ENCODE measurements around the gene FBP2.
A peak's percentile ranks its signal among the peaks of the same experiment; 100 is the strongest.
"Not testable (repeated sequence)": the region's sequence is repeated elsewhere in the genome, so short reads cannot be mapped to it uniquely, and the experiment has no call there.

The FBP2 gene

DNA sequence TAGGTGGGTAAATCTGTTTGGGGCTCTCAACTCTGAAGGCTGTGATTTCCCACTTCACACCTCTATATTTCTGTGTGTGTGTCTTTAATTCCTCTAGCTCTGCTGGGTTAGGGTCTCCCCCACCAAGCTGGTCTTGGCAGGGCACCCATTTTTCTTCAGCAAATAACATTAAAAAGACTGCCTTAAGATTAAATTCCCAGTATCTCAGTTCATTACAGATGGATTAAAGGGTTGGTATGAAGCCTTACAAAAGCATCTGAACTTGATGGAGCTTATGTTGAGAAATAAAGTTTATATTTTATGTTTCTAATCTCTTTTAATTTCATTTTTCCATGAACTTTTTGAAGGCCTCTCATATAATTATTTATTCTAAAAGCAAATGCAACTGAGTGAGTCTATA is 27.1 kb downstream of the FBP2 start:
- DNase-seq (ENCODE audit: insufficient read length, low spot score) (no peak), FAIRE-seq (no peak)

DNA sequence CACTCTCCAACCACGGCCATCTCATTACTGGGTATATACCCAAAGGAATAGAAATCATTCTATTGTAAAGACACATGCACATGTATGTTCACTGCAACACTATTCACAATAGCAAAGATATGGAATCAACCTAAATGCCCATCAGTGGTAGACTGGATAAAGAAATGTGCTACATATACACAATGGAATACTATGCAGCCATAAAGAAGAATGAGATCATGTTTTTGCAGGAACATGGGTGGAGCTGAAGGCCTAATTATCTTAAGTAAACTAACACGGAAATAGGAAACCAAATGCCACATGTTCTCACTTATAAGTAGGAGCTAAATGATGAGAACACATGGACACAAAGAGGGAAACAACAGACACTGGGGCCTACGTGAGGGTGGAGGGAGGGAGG is 29.3 kb downstream of the FBP2 start:
- DNase-seq (ENCODE audit: insufficient read length, low spot score); FAIRE-seq: not testable (repeated sequence)

DNA sequence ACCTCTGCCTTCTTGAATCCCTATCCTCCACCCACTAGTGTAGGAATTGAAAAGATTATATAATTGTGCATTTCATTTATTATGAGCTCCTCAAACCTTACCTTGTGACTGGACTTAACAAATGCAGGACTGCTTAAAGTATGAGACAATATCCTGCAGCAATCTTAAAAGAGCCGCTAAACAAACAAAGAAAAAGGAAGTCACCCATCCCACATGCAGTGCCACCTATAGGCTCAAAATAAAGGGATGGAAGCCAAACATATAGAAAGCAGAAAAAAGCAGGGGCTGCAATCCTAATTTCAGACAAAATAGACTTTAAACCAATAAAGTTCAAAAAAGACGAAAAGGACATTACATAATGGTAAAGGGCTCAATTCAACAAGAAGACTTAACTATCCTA is 30.1 kb downstream of the FBP2 start:
- no peak for DNase-seq (ENCODE audit: insufficient read length, low spot score)
- FAIRE-seq = no peak

DNA sequence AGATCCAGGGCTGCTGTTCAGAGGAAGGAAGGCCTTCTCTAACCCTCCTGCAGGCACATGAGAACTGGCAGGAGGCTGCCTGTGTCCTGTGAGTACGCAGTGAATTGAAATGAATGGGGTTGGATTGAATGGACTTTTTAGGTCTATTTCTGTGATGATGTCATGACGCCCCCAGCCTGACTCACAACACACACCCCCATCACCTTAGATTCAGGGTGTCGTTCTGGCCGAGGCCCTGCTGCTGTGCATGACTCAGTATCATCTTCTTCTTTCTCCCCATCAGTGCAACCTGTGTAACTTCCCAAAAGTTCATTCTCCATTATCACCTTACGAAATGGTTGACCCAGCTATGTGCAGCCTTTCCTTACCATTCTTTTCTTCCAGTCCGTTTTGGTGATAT is 33.4 kb downstream of the FBP2 start:
- FAIRE-seq (no peak), DNase-seq (ENCODE audit: insufficient read length, low spot score) (no peak)

DNA sequence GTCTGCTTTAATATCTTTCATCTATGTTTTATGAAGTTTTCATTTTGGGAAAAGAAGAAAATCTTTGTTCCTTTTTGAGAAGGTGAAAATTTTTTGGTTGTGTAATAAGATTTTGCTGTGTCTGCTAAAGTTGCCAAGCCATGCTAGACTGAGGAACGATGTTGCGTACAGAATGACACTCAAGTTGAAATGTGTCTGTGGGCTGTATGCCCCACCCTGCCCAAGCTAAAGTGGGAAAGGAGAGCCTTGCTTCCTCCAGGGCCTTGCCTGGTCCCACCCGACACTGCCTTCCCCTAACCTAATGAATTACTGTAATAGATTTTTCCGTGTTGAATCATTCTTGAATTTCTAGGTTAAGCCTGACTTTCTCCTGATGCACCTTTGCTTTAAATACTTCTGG is 36.2 kb downstream of the FBP2 start:
- FAIRE-seq (no peak), DNase-seq (ENCODE audit: insufficient read length, low spot score) (no peak)

DNA sequence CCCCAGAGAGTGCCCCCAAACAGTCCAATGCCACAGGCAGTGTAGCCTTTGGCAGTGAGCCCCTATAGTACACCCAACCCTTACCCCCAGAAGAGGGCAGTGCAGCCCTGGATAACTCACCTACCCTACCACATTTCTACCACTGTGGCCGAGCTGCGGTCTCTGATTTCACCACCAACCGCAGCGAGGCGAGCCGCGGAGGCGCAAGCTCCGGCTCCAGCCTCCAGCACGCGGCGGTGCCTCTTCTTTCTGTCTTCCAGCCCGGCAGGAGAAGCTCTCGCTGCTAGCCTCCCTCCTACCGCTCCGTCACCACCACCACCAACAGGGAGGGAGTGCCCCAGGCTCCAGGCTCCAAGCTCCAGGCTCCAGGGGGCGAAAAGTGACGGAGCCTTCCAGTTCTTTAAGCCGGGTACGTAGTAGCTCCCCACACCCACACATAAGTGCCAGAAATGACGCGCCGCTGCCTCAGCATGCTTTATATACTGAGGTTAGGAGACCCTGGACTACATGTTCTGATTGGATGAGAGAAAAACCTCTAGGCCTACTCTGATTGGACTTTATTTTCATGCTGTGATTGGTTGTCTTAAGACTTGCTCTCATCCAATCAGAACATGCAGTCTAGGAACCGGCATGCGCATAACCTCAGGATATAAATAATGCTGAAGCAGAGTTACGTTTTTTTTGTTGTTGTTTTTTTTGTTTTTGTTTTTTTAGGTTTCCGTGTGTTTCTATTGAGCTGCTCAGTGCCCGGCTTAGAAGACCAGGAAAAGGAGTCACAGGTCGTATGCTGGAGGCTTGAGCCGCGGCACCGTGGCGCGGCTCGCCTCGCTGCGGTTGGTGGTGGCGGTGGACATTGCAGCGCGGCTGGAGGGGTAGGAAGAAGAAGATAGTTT is 38.9 kb downstream of the FBP2 start, which contains the start of gene PCAT7:
PCAT7 (plus strand) TSS at position 645 of the 893 bp plus-strand sequence.
- DNase-seq (ENCODE audit: insufficient read length, low spot score) = peak; percentile 14
- no peak for FAIRE-seq

DNA sequence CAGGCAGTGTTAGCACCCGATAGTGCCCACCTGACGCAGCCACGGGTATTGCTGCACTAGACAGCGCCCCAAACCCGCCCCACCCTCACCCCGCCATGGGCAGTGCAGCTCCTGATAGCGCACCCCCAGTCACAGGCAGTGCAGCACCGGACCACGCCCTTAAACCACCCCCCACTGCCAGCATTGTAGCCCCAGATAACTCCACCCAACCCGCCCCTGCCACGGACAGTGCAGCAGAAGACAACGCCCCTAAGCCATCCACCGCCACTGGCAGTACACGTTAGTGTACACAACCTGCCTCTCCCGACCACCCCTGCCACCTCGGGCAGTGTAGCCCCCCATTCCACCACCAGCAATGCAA is 39.6 kb downstream of the FBP2 start:
- DNase-seq (ENCODE audit: insufficient read length, low spot score) (no peak), FAIRE-seq (no peak)

DNA sequence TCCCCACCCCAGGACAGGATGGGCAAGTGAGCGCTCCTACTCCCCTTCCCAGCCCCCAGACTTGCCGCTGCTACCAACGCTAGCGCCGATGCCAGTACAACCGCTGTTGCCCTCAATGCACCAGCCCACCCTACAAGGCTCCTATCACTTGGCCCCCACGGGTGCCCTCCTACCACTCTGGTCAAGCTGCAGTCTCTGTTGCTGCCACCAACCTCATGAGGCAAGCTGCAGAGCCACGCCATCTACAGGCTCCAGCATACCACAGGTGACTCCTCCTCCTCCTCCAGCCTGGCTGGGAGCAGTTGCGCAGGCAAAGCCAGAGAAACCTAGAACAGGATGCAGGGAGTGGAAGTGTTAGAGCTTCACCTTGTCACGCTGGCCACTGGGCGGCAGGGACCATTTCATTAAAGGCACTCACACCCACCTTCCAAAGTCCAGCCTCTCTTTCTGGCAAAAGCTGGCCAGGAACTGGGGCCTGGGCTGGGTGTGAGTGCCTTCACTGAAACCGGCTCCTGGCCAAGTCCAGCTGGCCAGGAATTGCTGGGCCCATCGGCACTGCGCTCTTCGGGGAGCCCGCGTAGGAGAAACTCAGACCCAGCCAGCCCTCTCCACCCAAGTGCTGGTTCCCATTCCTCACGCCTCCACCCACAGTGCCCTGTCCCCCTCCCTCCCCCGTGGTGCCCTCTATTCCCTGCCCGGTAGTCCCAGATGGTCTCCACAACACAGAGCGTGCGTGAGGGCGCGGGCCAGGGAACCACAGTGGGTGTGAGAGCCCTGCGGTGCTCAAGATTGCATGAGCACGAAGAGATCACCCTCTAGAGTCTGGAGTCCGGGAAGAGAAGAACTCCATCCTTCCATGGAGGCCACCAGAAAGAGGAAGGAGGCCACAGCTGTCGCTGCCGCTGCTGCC is 40.3 kb downstream of the FBP2 start:
- no peak for DNase-seq (ENCODE audit: insufficient read length, low spot score)
- FAIRE-seq = no peak

DNA sequence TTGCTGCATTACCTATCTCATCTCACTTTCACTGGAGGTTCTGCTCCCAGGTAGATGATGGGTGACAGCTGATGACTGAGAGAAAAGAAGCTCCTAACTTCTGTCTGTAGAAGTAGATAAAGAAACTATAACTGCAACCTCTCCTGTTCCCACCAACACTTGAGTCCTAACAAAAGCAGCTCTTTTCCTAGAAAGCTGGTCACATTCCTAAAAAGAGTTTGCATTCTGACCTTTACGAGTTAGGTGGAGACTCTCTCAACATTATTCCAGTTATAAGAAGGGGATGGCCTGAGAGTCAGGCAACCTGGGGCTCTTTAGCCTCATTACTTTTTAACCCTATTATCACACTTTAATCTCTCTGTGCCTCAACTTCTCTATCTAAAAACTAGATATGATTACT is 47.7 kb downstream of the FBP2 start:
- FAIRE-seq (no peak), DNase-seq (ENCODE audit: insufficient read length, low spot score) (no peak)

DNA sequence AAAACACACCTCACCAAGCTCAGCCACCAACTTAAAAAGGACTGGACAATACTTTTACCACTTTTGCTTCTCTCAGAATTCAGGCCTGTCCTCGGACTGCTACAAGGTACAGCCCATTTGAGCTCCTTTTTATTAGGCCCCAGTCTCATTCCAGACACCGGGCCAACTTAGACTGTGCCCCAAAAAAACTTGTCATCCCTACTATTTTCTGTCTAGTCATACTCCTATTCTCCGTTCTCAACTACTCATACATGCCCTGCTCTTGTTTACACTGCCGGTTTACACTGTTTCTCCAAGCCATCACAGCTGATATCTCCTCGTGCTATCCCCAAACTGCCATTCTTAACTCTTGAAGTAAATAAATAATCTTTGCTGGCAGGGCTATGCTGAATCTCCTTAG is 49.3 kb downstream of the FBP2 start:
- not testable (repeated sequence) for FAIRE-seq; DNase-seq (ENCODE audit: insufficient read length, low spot score)

DNA sequence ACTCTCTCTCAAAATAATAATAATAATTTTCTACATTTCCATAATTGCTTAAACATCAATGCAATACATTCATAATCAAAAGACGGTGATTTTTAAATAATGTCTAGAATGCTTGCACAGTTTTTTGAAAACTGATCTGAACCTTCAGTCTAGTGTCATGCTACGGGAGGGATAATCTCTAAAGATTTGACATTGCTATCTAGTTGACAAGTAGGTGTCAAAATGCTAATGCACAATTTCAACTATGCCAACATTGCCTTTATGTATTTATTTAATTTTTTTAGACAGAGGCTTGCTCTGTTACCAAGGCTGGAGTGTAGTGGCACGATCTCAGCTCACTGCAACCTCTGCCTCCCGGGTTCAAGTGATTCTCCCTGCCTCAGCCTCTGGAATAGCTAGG is 54.7 kb downstream of the FBP2 start:
- FAIRE-seq = no peak
- no peak for DNase-seq (ENCODE audit: insufficient read length, low spot score)

DNA sequence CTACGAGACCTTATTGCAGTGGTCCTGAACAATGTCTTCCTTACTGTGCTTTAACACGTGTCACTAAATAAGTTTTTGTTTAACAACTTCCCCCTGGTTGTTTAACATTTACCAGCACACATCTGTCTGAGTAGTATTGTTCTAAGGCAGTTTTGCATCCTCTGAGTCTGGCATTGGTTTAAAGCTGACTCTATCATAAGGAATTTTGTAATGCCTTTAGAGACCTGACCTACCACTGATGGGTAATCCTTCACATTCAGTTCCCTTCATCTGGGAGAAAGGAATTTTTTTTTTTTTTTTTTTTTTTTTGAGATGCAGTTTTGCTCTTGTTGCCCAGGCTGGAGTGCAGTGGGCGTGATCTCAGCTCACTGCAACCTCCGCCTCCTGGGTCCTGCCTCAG is 58.7 kb downstream of the FBP2 start:
- FAIRE-seq (no peak), DNase-seq (ENCODE audit: insufficient read length, low spot score) (no peak)

DNA sequence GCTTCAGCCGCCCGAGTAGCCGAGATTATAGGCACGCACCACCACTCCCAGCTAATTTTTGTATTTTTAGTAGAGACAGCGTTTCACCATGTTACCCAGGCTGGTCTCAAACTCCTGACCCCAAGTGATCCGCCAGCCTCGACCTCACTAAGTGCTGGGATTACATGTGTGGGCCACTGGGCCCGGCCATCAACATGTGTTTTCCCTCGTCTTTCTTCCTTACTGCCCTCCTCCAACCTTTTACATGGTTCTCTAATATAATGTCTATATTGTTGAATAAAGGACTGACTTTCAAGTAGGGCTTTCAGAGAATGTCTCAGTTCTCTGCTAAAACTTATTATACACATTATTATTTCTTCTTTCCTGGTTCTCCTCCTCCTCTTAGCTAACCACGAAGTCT is 60.0 kb downstream of the FBP2 start:
- DNase-seq (ENCODE audit: insufficient read length, low spot score) (no peak), FAIRE-seq (no peak)

DNA sequence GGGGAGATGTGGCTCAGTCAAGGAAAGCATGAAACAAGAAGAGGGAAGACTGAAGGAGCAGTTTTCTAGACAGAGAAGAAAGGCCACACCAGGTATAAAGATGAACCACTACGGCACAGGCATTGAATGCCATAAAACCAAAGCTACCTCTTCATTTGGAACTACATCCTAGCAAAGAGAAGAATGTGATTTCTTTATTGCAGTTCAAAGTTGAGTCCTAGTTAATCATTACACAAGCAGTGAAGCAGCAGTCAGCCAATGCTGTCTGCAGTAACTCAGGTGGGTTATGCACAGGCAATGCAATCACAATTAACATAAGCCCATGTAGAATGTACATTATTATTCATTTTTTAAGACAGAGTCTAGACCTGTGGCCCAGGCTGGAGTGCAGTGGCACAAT is 60.5 kb downstream of the FBP2 start:
- DNase-seq (ENCODE audit: insufficient read length, low spot score) = no peak
- FAIRE-seq = no peak

DNA sequence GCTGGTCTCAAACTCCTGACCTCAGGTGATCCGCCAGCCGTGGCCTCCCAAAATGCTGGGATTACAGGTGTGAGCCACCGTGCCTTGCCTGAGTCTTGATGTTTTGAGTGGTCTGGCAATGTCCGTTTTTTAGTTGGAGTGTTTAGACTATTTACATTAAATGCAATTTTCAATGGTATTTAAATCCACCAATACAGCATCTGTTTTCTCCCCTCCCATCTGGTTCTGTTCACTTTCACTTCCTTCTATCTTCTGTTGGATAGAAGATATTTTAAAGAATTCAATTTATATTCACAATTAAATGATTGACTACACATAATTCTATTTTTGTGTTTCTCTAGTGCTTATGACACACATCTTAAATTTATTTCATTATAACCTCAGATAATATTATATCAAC is 64.7 kb downstream of the FBP2 start:
- DNase-seq (ENCODE audit: insufficient read length, low spot score) = no peak
- FAIRE-seq = no peak

DNA sequence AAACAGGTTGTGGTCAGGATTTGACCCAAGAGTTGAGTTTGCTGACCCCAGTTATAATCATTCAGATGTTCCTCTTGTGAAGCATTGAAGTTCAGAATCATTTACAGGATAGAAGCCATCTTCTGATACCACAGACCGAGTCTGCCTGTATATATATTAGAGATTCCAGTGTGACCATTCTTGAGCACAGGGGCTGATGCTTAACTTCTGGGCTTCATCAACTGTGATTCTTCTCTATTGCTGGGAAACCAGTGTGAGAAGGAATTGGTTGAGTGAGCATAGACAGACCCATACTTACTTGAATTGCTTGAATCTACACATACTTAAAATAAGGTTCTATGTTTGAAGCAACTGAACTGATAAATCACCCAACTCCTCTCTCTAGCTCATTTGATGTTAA is 66.7 kb downstream of the FBP2 start:
- DNase-seq (ENCODE audit: insufficient read length, low spot score) (no peak), FAIRE-seq (no peak)

DNA sequence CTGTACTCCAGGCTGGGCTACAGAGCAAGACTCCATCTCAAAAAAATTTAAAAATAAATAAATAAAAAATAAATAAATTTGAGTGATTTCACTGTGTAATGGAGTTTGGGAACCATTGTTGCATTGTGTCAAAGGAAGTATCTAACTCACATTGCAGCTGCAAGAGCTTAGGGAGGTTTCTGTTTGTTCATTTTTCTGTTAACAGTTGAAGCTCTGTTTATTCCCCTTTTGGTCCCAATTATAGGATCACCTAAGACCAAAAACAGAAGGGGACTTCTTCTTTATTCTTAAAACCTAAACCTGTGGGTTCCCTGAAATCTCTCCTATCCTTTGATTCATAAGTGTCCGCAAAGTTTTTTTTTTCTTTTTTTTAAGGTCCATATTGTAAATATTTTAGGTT is 67.4 kb downstream of the FBP2 start:
- FAIRE-seq = no peak
- DNase-seq (ENCODE audit: insufficient read length, low spot score) = no peak

DNA sequence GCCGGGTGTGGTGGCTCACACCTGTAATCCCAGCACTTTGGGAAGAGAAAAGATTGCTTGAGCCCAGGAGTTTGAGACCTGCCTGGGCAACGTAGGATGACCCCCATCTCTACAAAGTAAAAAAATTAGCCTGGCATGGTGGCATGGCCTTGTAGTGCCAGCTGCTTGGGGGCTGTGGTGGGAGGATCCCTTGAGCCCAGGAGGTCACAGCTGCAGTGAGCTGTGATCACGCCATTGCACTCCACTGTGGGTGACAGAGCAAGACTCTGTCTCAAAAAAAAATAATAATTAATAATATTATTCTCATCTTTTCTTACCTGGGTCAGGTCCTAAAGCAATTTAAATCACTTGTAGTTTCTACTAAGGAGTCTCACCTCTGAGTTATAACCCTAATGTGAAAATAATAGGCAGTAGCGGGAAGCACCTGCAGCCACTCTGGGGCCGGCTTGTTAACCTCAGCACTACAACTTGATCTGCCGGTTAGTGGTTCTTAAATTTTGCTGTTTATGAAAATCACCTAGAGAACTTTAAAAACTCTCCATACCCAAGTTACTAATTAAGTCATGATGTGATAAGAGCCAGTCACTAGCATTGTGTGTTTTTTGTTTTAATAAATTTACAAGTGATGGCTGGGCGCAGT is 68.1 kb downstream of the FBP2 start:
- DNase-seq (ENCODE audit: insufficient read length, low spot score) (no peak), FAIRE-seq (no peak)

DNA sequence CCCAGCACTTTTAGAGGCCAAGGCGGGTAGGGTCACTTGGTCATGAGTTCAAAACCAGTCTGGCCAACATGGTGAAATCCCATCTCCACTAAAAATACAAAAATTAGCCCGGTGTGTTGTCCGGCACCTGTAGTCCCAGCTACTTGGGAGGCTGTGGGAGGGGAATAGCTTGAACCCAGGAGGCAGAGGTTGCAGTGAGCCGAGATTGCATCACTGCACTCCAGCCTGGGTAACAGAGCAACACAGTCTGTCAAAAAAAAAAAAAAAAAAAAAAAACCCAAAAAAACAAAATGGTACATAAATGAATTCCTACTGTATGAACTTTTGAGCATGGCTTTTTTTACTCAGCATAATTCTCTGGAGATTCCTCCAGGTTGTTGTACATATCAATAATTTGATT is 76.4 kb downstream of the FBP2 start:
- no peak for FAIRE-seq
- no peak for DNase-seq (ENCODE audit: insufficient read length, low spot score)

DNA sequence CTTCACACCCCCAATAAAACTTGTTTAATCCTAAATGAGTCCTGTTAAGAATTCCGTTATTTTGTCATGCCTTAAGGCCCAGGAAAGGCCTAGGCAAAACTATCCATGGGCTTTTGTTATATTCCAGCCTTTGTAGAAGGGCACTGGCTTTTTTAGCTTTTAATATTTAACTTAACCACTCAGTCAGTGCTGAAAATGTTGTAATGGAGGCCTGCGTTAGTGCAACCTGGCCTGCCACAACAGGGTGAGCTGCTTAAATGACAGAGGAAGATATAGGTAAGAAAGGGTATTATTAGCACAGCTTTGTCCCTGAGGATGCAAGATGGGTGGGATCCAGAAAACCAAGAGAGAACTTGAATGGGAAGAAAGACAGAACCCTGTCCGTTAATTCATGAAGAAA is 78.9 kb downstream of the FBP2 start:
- DNase-seq (ENCODE audit: insufficient read length, low spot score) (no peak), FAIRE-seq (no peak)

DNA sequence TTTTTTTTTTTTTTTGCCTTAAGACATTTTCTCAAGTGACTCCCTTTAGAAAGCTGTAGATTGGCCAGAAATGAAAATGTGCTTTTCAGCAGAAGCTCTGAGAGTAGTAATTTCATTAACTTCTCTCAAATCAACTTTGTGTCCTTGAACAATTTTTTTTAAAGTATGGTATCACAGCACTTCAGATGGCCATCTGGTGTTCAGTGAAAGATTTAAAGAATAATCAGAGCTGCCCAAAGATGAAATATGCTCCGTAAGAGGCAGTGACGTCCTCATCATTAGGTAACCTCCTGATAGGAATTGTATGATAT is 81.7 kb downstream of the FBP2 start:
- FAIRE-seq (no peak), DNase-seq (ENCODE audit: insufficient read length, low spot score) (no peak)
